NCI-H1105 (cell line): ENCODE data around the gene INTS6.

ENCODE experiments used
- DNase-seq: peaks from one replicate; lab custom pipeline; 2025; lab: John Stamatoyannopoulos, UW

Gene INTS6

DNA sequence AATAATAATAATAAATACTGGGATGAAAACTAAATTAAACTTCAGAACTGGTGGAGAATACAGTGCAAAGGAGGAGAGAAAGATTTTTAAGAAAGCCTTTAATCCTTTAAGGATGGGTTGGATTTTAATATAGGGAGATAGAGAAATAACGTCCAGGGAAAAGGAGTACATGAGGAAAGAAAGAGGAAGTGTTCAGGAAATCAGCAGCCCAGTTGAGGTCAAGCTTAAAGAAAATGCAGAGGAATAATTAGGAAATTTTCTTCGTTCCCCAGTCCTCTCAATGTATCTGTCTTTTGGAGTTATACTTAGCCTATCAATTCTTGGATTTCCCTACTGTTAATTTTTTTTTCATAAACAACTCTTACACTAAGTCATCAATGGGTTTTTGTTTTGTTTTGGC is 47.7 kb downstream of the INTS6 start:
- no peak for DNase-seq

DNA sequence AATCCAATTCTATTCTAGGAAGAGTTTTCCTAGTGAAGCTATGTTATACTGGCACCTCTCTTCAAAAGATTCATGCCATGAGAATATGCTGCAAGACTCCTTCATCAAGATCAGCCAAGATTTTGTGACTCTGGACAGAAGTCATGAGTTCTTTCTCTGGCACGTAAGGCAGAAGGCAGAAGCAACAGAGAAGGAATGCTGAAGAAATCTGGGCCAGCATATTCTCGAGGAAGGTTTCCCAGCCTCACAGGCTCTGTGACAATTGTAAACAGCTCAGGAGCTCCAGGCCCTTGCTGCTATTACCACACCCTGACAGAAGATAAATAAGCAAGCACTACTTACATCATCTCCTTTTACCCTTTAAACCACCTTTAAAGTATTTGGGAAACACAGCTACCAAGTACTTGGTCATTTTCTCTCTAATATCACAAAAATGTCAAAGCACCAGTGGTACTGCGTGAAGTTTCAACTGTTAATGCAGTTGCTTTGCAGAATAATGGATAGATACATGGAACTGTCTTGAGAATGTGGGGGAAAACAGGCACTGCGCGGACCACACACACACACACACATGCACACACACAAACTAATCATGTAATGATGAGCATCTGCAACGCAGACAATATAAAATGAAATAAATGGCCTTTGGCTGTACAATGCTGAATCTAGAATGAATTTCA is 55.4 kb downstream of the INTS6 start:
- no peak for DNase-seq

DNA sequence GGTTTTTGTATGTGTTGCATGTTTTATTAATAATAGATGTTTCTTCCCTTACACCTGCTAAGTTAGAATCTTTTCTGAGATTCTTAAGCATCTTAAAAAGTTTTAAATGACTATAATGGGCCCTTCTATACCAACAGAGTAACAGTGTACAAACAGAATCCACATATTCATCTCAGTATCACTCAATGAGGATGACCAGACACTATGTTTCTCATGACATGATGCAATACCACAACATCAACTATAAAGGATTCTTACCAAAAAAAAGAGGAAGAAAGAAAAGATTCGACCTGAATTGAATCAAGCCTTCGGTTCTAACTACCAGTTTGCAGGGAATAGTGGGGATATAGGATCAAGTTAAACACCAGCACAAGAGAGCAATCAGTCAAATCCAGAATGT is 56.5 kb downstream of the INTS6 start:
- no peak for DNase-seq

DNA sequence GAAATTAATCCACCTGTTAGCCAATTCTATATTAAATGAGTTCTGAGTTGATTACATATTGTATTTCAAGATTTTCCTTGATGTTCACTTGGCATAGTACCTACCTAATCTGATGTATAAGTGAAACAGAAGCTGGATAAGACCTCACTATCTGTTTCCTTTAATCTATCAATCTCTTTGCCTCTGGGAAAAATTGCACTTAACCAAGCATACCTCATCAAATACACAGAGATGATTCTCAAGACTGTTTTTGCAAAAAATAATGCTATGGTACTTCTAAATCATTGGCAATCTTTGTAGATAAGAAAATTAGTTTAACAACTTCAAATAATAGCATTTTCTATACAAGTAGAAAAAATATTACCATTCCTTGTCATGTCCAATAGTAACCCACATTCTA is 58.1 kb downstream of the INTS6 start:
- no peak for DNase-seq

DNA sequence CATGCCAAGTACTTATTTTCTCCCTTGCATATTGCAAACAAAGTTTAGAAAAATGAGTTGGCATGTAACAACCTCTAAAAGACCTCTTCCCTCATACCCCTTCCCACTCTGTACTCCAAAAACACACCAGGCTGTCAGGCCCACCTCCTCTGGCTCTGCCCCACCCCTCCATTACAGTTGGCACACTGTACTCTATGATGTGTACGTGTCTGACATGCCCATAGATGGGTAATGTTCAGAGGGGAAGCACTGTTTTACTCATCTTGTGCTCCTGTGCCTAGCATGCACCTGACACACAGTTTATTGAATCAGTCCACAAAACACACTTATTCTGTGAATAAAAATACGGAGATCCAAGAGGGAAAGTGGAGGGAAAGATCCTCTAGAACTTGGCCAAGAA is 67.7 kb downstream of the INTS6 start:
- DNase-seq = no peak

DNA sequence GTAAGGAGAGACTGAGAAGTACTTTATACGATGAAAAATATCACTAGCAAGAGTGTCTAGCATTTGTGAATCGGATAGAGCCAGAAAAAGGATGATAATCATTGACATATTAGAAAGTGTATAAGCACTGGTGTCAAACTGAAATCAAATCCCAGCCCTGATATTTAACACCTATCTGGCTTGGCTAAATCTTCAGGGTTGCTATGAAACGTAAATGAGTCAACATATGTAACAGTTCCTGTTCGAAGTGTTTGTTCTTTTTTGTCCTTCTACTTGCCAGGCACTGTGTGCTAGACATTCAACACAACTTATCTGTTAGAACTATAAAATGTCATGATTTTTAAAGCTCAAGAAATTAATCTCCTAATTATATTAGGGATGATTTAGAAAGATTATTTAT is 72.6 kb downstream of the INTS6 start:
- DNase-seq = no peak

DNA sequence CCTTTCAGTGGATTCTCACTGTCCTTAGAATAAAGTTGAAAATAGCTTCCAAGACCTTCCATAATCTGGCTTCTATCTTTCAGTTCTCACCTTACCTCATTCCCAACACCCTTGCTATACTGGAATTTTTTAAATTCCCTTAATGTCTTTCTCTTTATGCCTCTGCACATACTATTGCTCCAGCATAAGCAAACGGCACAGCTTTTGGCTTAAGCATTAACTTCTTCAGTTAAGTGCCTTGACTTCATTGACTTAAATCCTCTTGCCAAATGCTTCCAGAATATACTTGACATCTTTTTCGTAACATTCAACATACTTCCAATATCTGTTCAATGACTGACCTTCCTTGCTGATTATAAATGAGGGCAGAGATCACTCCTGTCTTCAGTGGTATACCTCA is 79.4 kb downstream of the INTS6 start:
- DNase-seq = no peak

DNA sequence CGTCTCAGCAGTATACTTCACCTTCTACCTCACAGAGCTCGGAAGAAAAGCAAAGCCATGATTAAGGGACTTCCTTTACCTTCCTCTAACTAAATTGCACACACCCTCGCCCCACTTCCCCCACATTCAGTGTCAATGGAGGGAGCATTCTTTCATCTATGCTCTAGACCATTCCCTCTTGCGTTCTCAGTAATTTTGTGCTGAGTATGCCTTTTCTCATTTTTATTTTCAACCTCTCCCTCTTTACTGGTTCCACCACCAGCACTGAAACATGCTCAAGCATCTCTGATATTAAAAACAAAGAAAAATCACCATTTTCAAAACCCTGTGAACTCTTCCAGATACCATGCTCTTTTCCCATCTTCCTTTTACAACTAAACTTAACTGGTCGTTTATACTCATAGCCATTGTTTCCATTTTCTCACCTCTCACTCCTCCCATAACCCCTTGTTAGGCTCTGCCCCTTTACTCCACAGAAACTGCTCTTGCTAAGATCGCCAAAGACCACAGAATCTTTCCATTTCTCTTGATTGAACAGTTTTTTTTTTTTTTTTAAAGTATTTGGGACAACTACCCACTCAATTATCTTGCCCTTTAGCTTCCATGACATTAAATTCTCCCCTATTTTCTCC is 81.0 kb downstream of the INTS6 start:
- no peak for DNase-seq

DNA sequence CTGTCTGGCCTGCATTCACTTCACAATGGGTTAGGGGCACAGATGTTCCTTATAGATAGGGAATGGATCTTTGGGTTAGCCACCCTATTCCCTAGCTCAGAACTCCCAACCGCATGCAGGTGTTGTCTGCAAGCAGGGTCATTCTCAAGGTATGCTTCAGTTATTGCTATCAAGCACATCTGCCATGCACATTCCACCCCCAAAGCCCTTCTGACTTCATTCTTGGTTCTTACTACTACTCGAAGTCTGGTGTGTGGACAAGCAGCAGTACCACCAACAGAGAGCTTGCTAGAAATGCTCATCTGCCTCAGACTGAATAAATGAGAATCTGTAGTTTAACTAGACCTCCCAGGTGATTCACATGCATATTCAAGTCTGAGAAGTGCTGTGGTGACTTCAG is 82.0 kb downstream of the INTS6 start:
- no peak for DNase-seq

DNA sequence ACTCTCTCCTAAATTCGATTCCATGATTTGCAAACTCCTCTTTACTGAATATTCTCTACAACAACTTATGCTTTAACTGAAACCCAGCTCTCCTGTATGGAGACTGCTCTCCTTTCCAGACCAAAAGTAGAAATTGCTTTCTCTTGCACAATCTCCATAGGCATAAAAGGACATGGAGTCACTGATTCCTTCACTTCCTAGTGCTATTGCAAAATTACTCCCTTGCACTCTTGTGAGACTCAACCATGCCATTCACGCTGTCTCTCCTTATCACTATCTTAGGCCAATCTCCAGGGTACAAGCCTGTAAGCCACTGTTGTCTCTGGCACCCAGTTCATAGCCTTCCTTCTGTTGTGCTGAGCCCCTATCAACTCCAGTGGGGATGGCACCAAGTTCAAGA is 82.7 kb downstream of the INTS6 start:
- DNase-seq = no peak

DNA sequence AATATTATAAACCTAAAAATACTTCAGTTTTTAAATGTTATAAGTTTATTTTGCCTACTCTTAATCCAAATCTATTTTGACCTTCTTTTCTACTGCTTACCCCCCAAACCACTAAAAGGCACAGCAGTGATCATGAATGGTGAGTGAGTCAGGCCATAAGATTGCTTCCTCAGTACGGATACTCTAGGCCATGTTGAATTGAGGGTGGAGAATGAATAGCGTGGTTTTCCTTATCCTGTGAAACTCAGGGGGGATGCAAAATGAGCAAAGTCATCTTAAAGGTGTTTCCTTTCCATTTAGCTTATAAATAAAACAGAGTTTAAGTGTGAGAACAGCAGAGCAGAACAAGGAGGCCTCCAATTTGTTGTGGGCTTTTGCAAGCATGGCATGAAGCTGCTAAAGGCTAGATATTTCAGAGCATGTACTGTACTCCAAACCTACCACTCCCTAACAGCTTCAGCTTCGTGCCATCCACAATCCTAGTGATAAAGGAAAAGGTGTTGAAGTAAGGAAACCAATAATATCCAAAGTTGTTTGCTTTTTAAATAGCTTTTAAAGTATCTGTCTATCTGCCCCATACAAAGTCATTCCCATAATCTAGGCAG is 88.3 kb downstream of the INTS6 start:
- no peak for DNase-seq

DNA sequence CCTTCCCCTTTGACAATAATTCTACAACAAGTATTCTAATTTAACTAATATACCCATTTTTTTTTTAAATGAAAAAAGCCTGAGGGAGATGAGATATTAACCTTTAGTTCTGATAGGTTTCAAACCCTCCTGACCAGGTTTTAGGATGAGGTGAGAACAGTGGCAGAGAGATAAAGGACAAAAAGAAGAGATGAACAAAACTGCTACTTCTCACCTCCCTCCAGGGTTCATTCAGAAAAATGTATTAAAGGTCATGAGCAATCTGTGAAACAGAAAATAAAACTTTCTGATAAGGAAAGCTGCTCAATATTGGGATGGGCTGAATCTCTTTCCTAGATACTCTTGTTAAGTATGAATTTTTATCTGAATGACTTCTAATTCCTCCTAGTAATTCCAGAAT is 89.2 kb downstream of the INTS6 start:
- DNase-seq = no peak

DNA sequence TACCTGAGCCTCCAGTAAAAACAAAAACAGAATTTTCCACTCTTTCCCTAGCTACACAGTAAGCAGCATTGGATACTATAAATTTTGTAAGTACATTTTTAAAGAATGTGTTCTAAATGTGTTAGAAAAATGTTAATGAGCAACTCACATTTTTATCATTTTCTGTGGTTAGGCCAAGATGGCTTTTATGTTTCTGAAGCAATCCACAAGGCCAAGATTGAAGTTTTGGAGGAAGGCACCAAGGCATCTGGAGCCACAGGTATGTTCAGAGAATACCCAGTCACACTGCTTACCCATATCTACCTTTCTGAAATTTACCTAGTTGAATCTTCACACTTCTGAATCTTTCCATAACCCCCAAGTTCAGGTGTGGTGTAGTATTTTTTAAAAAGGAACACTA is 91.7 kb downstream of the INTS6 start:
- no peak for DNase-seq

DNA sequence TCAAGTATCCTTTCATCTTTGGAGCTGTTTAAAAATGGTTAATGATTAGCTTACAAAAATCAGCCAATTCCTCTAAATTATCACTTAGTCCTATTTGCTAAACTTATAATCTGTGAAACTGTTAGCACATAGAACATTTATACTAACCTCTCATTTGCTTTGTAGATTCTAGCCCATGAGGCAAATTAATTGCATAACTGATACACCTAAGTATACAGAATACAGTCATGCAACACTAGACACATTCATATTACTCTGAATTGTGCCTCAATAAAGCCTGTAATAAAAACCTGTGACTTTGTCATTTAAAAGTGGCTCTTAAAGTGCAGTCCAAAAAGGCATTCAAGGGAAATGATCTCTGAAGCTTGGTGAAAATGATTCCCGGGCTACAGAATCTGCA is 92.3 kb downstream of the INTS6 start:
- DNase-seq = no peak

DNA sequence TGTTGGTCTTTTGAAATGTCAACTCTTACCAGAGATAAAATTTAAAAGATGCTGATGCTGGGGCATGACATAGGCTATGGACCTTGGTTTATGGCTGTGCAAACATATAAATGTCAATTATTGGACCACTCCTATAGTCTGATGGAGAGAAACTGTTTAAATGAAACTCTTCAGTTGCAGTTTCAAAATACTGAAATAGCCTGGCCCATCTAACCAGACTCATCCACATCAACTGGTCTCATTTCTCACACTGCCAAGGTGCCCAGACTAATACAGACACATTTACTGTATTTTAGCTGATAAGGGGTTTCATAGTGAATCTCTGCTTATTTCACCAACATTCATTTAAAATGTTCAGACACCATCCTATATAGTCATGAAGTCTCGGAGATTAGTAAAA is 93.5 kb downstream of the INTS6 start:
- DNase-seq = no peak

DNA sequence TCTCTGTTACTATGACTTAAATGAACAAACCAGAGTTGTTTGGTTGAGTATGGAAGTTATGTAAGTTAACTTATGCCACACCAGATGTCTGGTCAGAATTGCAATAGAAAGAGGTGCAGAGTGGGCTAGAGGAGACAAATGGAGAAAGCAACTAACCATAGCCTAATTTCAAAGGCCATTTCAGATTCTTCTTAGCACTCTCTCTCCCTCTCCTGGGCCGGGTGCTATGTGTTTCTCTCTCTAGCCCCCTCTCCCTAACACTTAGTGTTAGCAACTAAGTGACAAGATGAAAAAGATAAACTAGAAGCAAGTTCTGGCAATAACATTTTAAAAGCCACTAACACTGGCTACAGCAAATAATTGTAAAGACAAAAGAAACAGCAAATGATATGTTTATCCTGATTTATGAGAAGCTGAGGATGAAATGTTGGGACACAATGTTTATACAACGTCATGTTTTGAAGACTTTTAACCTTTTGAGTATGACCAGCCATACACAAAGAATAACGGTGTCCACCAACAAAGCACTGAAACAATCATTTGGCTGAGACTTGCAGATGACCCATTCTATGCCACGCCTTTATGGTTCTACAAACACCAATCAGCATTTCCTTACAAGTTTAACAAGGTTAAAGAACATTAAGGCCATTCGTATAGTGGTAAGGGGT is 94.8 kb downstream of the INTS6 start:
- DNase-seq = no peak

DNA sequence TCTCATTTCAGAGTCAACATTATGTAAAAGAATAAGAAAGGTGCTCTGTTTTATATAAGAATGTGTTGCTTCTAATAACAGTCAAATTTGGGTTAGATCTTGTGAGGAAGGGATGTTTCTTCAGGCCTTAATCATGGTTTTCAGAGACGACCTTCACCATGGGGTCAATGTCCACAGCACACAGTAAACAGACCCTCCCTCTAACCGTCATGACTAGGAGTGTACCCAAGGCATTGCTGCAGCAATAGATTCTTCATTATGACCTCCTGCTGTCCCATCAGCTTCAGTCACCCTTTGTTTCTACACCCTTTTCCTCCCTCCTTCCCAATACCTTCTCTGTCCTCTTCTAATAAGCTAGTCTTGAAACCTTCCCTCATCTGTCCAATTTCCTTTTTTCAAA is 97.6 kb downstream of the INTS6 start:
- DNase-seq = no peak

DNA sequence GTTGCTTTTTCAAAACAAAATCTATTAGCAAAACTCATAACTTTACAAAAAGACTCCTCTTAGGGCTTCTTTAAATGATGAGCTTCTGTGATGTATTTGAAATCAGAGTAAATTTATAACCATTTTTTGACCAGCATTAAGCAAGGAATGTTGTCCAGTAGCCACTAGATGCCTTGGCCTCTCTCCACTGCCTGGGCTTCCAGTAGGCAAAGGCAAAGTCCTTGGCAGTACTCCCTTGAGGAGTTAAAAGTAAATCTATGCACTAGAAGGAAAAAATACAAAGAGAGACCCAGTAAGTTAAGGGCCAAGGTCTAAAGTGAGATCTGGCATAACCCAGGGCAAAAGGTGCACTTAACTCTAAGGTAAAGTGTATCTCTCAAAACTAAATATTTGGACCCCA is 103.8 kb downstream of the INTS6 start:
- DNase-seq = no peak

DNA sequence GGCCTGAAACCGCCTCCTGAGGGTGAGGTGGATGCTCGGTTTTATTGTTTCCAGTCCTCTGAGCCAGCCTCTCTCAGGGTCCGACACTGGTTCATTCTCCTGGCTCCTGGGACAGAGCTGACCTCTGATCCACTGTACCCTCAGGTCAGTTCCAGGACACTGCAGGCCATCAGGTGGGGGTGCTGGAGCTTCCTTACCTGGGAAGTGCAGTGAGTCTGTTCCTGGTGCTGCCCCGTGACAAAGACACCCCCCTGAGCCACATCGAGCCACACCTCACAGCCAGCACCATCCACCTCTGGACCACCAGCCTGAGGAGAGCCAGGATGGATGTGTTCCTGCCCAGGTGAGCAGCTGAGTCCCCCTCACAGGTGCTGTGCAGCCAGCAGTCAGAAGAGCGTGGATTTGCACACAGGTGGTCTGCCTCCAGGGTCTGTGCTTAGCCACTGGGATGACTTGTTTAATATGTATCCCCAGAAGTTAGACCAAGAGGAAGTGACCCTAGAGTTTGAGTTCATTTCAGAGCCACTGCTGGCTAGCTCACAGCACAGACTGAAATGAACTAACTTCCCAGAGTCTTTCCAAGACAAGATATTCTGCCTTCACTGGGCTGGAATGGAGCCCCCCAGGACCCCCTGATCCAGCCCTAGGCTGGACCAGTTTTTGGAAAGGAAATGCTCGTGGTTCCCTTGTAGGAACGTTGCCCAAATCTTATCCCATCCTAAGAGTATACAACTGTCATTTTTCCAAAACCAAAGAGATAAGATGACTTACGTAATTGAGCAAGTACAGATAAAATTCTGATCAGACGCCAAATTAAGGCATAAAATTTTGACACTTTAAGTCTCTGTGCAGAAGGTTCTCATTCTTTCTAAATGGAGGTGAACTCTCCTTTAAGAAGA is 104.5 kb downstream of the INTS6 start:
- DNase-seq = no peak

DNA sequence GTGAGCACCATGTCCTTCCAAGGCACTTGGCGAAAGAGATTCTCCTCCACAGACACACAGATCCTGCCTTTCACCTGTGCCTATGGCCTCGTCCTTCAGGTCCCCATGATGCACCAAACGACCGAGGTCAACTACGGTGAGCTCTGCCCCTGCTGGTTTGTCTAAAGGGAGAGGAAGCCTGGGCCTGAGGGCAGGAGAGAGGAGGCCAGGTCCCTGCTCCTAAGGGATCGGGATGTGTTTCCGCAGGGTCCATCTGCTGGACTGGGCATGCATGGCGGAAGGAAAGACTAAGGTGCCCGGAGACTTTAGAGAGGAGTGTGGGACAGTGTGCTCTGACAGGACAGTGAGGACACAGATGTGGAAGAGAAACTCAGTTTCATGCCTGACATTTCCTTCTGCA is 105.7 kb downstream of the INTS6 start:
- DNase-seq = no peak

DNA sequence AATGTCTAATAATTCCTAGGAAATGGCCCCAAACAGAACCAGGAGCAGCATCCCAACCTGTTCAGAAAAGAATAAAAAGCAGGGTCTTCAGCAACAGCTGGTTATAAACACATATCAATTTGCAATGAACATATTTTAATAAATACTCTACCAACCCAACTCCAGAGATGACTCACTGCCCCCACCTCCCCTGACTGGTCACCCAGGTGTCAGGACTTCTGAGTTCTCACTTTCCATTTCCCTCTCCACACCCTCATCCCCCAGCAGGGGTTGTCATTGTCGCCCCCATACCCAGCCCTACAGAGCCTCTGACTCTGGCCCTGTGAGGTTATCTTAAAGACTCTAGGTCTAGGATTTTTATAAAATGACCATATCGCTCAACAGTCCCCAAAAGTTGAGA is 106.4 kb downstream of the INTS6 start:
- DNase-seq = no peak

DNA sequence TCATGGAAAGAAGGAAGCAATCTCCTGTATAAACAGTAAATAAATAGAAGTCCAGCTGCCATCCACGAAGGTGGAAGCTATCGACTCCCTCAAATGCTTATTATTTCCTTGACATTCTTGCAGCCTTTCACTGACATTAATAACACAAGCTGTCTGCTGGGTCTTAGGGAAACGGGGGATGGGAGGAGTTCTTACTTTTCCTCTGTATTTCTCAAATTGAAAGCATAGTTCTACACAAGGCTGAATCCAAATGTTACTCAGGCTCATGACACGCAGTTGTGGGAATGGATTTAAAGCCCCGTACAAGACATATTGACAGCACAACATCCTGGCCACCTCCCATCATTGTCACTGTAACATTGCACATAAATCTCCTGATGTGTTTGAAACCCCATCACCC is 109.4 kb downstream of the INTS6 start:
- no peak for DNase-seq
